PC-9 (cell line): ENCODE measurements around the gene TGFB1. TPM values are rescaled to one million over a fixed set of nuclear protein-coding genes. Genes with fewer than 3 reads are reported as not detected.
"Not testable (repeated sequence)": the region's sequence is repeated elsewhere in the genome, so short reads cannot be mapped to it uniquely, and the experiment has no call there.

ENCODE experiments used
- BruUV-seq: library from RNA; stranded (reverse); fragments of 400-500 nt; replicated peaks from 2 replicates; lab custom pipeline; 2021; lab: Mats Ljungman, UMichigan
- CTCF ChIA-PET: fragments of 300-600 bp; sonication (Branson Sonifier 250); formaldehyde crosslinking; loops from one replicate; lab custom pipeline; 2022; ENCODE audit warnings: antibody characterized with exemption; lab: Charles Lee
- POLR2A ChIA-PET: fragments of 300-600 bp; sonication (Branson Sonifier 250); formaldehyde crosslinking; loops from one replicate; lab custom pipeline; 2022; ENCODE audit warnings: antibody characterized with exemption; ENCODE audit not compliant: unreplicated experiment; lab: Charles Lee
- DNase-seq, 2 experiments: peaks; one replicate each; pipeline versions ENCODE4 v3.0.0 to v3.0.0-alpha.2; 2015 to 2022; ENCODE audit warnings: mixed read lengths in 1 of 2
- H2AFZ ChIP-seq: fragments of 200-600 bp; sonication (generic); 2 replicates; pipeline ENCODE4 v1.8.1; 2017; ENCODE audit warnings: antibody characterized with exemption
- H3F3A ChIP-seq: fragments of 200-600 bp; sonication (generic); 2 replicates; pipeline ENCODE4 v1.8.1; 2017; ENCODE audit warnings: antibody characterized with exemption, mild to moderate bottlenecking, low read depth; ENCODE audit not compliant: insufficient read depth
- H3K27ac ChIP-seq: fragments of 200-600 bp; sonication (generic); 2 replicates; pipeline ENCODE4 v1.6.1; 2016; ENCODE audit warnings: mixed run types
- H3K27me3 ChIP-seq: fragments of 200-600 bp; sonication (generic); 2 replicates; pipeline ENCODE4 v1.6.1; 2016; ENCODE audit warnings: low read depth, mixed run types; ENCODE audit not compliant: insufficient read depth
- H3K36me3 ChIP-seq: fragments of 200-600 bp; sonication (generic); 2 replicates; pipeline ENCODE4 v1.6.1; 2016; ENCODE audit warnings: low read depth, mixed run types
- H3K4me1 ChIP-seq: fragments of 200-600 bp; sonication (generic); replicated peaks from 2 replicates; pipeline ENCODE4 v1.6.1; 2016; ENCODE audit warnings: mixed run types; ENCODE audit not compliant: insufficient read depth
- H3K4me2 ChIP-seq: fragments of 200-600 bp; sonication (generic); 2 replicates; pipeline ENCODE4 v1.6.1; 2017; ENCODE audit warnings: mixed run types
- H3K4me3 ChIP-seq: fragments of 200-600 bp; sonication (generic); 2 replicates; pipeline ENCODE4 v1.6.1; 2016; ENCODE audit warnings: mixed run types
- H3K79me2 ChIP-seq: fragments of 200-600 bp; sonication (generic); 2 replicates; pipeline ENCODE4 v1.6.1; 2017; ENCODE audit warnings: low read depth, mixed run types
- H3K9me2 ChIP-seq: fragments of 200-600 bp; sonication (generic); 2 replicates; pipeline ENCODE4 v1.8.1; 2017; ENCODE audit warnings: mild to moderate bottlenecking; ENCODE audit not compliant: insufficient read depth
- H3K9me3 ChIP-seq: fragments of 200-600 bp; sonication (generic); 2 replicates; pipeline ENCODE4 v1.8.1; 2016; ENCODE audit warnings: low read depth; ENCODE audit not compliant: insufficient read depth
- H4K20me1 ChIP-seq: fragments of 200-600 bp; sonication (generic); 2 replicates; pipeline ENCODE4 v1.8.1; 2017; ENCODE audit not compliant: insufficient read depth
- CTCF ChIP-seq: fragments of 200-600 bp; sonication (generic); conservative IDR thresholded peaks from 2 replicates; pipeline ENCODE4 v1.6.1; 2017; ENCODE audit warnings: mixed run types, antibody characterized with exemption, mild to moderate bottlenecking, moderate library complexity
- EZH2 ChIP-seq: fragments of 200-600 bp; sonication (generic); IDR thresholded peaks from 2 replicates; pipeline ENCODE4 v1.8.0; 2017; ENCODE audit warnings: antibody characterized with exemption, low read depth
- intact Hi-C: fragments of 100-400 bp; cut with micrococcal nuclease; formaldehyde crosslinking; loops from one replicate; pipeline ENCODE4 v1.10.0; 2022; ENCODE audit not compliant: unreplicated experiment
- total RNA-seq: library from RNA; stranded (reverse); gene quantifications from 2 replicates; pipeline ENCODE4 v1.2.3, GENCODE V29; 2021

Gene TGFB1
- total RNA-seq, 1 experiment from 2014 or later: 67.9 TPM

- no TSS peak for BruUV-seq
- TF ChIP-seq EZH2: no peak
- TF ChIP-seq CTCF: no peak
- H3K9me2 ChIP-seq: no peaks in the 10 kb centered on the region
- H3K4me1 ChIP-seq: peaks cover 7% of the 10 kb centered on the region; the same call in 1 of the 2 replicates
- H3K9me3 ChIP-seq: no peaks in the 10 kb centered on the region
- H3K27me3 ChIP-seq: no peaks in the 10 kb centered on the region
- H2AFZ ChIP-seq: no peak overlapping the region
- intact Hi-C loops: no loop called here
- no peaks in the 10 kb centered on the region for H3K36me3 ChIP-seq
- no peak for DNase-seq
- no peaks in the 10 kb centered on the region for H4K20me1 ChIP-seq
- POLR2A ChIA-PET: no interaction called here
- CTCF ChIA-PET: no interaction called here
- H3K4me3 ChIP-seq: no peak overlapping the region
- no peaks in the 10 kb centered on the region for H3F3A ChIP-seq
- H3K79me2 ChIP-seq: no peaks in the 10 kb centered on the region
- H3K27ac ChIP-seq: no peak overlapping the region
- H3K4me2 ChIP-seq: no peak overlapping the region
Observed at GRCh38 chr19:41372501-41372900, 18.8 kb upstream of the TGFB1 start.

GRCh38 chr19:41371541-41371940, 17.8 kb upstream of the TGFB1 start:
- ChIA-PET CTCF (no interaction called here), POLR2A (no interaction called here)
- Histone ChIP-seq H3K79me2 (peaks cover 6% of the 10 kb centered on the region), H2AFZ (no peak overlapping the region), H3K4me1 (peaks cover 9% of the 10 kb centered on the region; the same call in 1 of the 2 replicates), H3K9me2 (no peaks in the 10 kb centered on the region), H3K27ac (no peak overlapping the region), H3K4me3 (no peak overlapping the region), H3F3A (no peaks in the 10 kb centered on the region), H3K36me3 (no peaks in the 10 kb centered on the region), H3K9me3 (no peaks in the 10 kb centered on the region), H4K20me1 (no peaks in the 10 kb centered on the region), H3K27me3 (no peaks in the 10 kb centered on the region), H3K4me2 (no peak overlapping the region)
- BruUV-seq: no TSS peak
- TF ChIP-seq EZH2: no peak
- no peak for TF ChIP-seq CTCF
- intact Hi-C loops: no loop called here
- DNase-seq: no peak

- H3K27me3 ChIP-seq, DNase-seq, BruUV-seq, H3K9me2 ChIP-seq, CTCF ChIA-PET, POLR2A ChIA-PET, H3K36me3 ChIP-seq, H3K4me2 ChIP-seq, H3K27ac ChIP-seq, intact Hi-C loops, H3F3A ChIP-seq, H3K4me1 ChIP-seq, H4K20me1 ChIP-seq, H2AFZ ChIP-seq, H3K4me3 ChIP-seq, H3K9me3 ChIP-seq: not testable (repeated sequence)
- H3K79me2 ChIP-seq: peaks cover 10% of the 10 kb centered on the region
Observed at GRCh38 chr19:41371119-41371518, 17.4 kb upstream of the TGFB1 start.

GRCh38 chr19:41369769-41370168, 16.0 kb upstream of the TGFB1 start:
- intact Hi-C loops: no loop called here
- no peak overlapping the region for H3K4me3 ChIP-seq
- no peaks in the 10 kb centered on the region for H3K9me3 ChIP-seq
- H3F3A ChIP-seq: no peaks in the 10 kb centered on the region
- POLR2A ChIA-PET: no interaction called here
- no peak overlapping the region for H3K4me2 ChIP-seq
- no peak for DNase-seq
- no peak overlapping the region for H2AFZ ChIP-seq
- TF ChIP-seq CTCF (no peak), EZH2 (no peak)
- no peak overlapping the region for H3K27ac ChIP-seq
- BruUV-seq: no TSS peak
- no peaks in the 10 kb centered on the region for H4K20me1 ChIP-seq
- no peaks in the 10 kb centered on the region for H3K27me3 ChIP-seq
- no peaks in the 10 kb centered on the region for H3K36me3 ChIP-seq
- peaks cover 18% of the 10 kb centered on the region for H3K79me2 ChIP-seq
- H3K9me2 ChIP-seq: no peaks in the 10 kb centered on the region
- H3K4me1 ChIP-seq: peaks cover 14% of the 10 kb centered on the region
- CTCF ChIA-PET: no interaction called here
